ENCODE measurements around the gene CGNL1. TPM values are rescaled to one million over a fixed set of nuclear protein-coding genes. Genes with fewer than 3 reads are reported as not detected.

CGNL1 gene
- total RNA-seq, 4 donors from 2014 or later = 4.7 to 13.7 (median 7.3) TPM

GRCh38 chr15:57444877-57445513 is 68.7 kb downstream of the CGNL1 start:
- no peak for DNase-seq (ENCODE audit: low spot score)
- no peak for TF ChIP-seq CTCF (IDR thresholded peaks at IDR 0.05)
- no peak for ATAC-seq (ENCODE audit: low FRiP score)

- DNase-seq (ENCODE audit: low spot score) = no peak
- no peak for ATAC-seq (ENCODE audit: low FRiP score)
- no peak for TF ChIP-seq CTCF (IDR thresholded peaks at IDR 0.05)
Observed at GRCh38 chr15:57445872-57446271, 69.6 kb downstream of the CGNL1 start.

DNA sequence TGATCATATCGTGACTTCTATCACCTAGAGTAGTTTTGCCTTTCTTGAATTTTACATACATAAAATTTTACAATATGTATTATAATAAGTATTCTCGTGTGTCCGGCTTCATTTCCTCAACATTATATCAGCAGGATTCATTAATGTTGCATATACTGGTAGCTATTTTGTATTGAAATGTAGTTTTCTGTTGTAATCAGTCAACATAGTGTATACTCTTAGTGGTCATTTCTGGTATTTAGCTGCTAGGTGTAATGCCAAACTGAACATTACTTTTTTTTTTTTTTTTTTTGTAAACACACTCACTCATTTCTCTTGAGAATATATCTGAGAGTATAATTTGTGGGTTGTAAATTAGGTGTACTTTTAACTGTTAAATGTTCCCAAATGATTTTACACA is 70.1 kb downstream of the CGNL1 start:
- DNase-seq (ENCODE audit: low spot score) = no peak
- TF ChIP-seq CTCF (IDR thresholded peaks at IDR 0.05) = no peak
- no peak for ATAC-seq (ENCODE audit: low FRiP score)

DNA sequence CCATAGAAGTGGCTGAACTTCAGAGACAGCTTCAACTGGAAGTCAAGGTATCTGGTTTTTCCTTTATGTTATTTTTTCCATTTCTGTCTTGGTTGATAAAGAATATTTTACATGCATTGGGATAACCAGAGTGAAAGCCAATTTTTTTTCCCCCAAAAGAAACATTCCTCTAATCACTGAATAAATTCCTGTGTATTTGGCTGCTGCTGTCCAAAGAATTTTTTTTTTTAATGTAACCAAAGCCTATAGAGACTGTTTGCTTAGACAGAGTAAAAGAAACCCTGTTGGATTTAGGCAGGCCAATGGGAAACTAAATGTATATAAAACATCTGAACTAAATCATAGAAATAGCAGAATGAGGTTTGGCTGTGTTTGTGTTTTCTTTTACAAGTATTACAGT is 75.2 kb downstream of the CGNL1 start:
- no peak for DNase-seq (ENCODE audit: low spot score)
- no peak for ATAC-seq (ENCODE audit: low FRiP score)
- TF ChIP-seq CTCF (IDR thresholded peaks at IDR 0.05) = no peak

DNA sequence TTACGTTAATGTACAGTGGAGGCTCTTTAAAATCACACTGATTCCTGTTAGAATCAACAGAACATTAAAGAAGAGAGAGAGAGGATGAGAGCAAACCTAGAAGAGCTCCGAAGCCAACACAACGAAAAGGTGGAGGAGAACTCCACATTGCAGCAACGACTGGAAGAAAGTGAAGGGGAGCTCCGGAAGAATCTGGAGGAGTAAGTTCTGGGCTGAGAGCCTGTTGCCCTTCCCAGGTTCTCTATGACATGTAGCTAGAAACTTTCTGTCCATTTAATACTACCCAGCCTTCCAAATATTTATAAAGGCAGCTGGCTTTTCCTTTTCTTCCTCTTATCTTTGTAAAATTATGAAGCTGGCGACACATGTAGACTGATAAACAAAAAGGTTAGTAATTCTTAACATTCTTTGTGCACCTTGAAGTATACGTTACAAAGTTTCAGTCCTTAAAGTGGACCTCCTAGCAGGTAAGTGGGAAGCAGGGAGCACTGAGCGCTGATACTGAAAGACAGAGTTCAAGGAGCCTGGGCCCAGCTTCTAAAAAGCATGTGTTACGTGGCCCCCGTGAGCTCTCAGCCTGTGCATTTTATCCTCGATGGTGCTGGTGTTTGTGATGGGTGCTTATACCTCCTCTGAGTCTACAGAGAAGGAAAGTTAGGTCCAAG is 75.9 kb downstream of the CGNL1 start:
- TF ChIP-seq CTCF (IDR thresholded peaks at IDR 0.05) = no peak
- DNase-seq (ENCODE audit: low spot score) (no peak), ATAC-seq (ENCODE audit: low FRiP score) (peak; percentile 86)

GRCh38 chr15:57455929-57456328 is 79.6 kb downstream of the CGNL1 start:
- no peak for TF ChIP-seq CTCF (IDR thresholded peaks at IDR 0.05)
- no peak for ATAC-seq (ENCODE audit: low FRiP score)
- no peak for DNase-seq (ENCODE audit: low spot score)

DNA sequence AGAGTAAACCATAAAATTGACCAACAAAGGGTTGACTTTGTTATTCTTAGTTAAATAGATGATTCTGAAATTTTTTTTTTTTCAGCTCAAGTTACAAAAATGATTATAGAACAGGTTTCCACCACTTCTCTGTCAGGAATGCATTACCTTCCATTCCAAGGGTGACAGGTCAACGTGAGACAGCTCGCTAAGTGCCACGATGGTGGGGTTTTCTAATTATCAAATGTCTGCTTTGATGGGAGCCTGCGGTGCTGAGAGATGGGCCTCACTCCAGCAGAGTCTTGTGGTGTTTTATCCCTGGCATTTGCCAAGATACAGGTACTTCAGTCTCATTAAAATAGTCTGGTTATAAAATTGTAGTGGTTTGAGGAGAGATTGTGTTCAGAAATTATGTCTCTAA is 80.3 kb downstream of the CGNL1 start:
- DNase-seq (ENCODE audit: low spot score) = no peak
- TF ChIP-seq CTCF (IDR thresholded peaks at IDR 0.05) = no peak
- ATAC-seq (ENCODE audit: low FRiP score) = no peak
